IPS-18c (cell line): ENCODE measurements around the gene DCC.
"Not testable (repeated sequence)": the region's sequence is repeated elsewhere in the genome, so short reads cannot be mapped to it uniquely, and the experiment has no call there.

Source experiments
- H3K4me3 ChIP-seq: 2 replicates; pipeline ENCODE4 v1.7.0; 2013; ENCODE audit warnings: low read depth, mild to moderate bottlenecking, low read length, moderate library complexity; ENCODE audit not compliant: insufficient read depth
- H3K9me3 ChIP-seq: one replicate; pipeline ENCODE4 v1.6.1; 2013; ENCODE audit warnings: mild to moderate bottlenecking, low read length, moderate library complexity; ENCODE audit not compliant: control insufficient read depth, insufficient read depth

The DCC gene

GRCh38 chr18:53508529-53508928 is 1168.5 kb downstream of the DCC start:
- no peak overlapping the region for H3K4me3 ChIP-seq
- no peaks in the 10 kb centered on the region for H3K9me3 ChIP-seq

GRCh38 chr18:53509886-53510285 is 1169.9 kb downstream of the DCC start:
- no peaks in the 10 kb centered on the region for H3K9me3 ChIP-seq
- H3K4me3 ChIP-seq = no peak overlapping the region

- not testable (repeated sequence) for H3K4me3 ChIP-seq, H3K9me3 ChIP-seq
These were observed 1171.7 kb downstream of the DCC start for GRCh38 chr18:53511725-53512124.

GRCh38 chr18:53521068-53521467 is 1181.1 kb downstream of the DCC start:
- H3K9me3 ChIP-seq = peaks cover 4% of the 10 kb centered on the region
- no peak overlapping the region for H3K4me3 ChIP-seq

GRCh38 chr18:53526101-53526870 is 1186.3 kb downstream of the DCC start:
- Histone ChIP-seq H3K4me3 (no peak overlapping the region), H3K9me3 (peaks cover 4% of the 10 kb centered on the region)

- Histone ChIP-seq H3K9me3 (peaks cover 2% of the 10 kb centered on the region), H3K4me3 (no peak overlapping the region)
These were observed 1187.4 kb downstream of the DCC start for GRCh38 chr18:53527365-53527764.

- H3K9me3 ChIP-seq = no peaks in the 10 kb centered on the region
- no peak overlapping the region for H3K4me3 ChIP-seq
These were observed 1191.2 kb downstream of the DCC start for GRCh38 chr18:53531187-53531586.

GRCh38 chr18:53531896-53532295 is 1191.9 kb downstream of the DCC start:
- H3K9me3 ChIP-seq = no peaks in the 10 kb centered on the region

GRCh38 chr18:53534203-53534602 is 1194.2 kb downstream of the DCC start:
- H3K4me3 ChIP-seq = no peak overlapping the region
- H3K9me3 ChIP-seq = no peaks in the 10 kb centered on the region

More at GRCh38 chr18:53531896-53532295, 1191.9 kb downstream of the DCC start:
- H3K4me3 ChIP-seq = no peak overlapping the region

GRCh38 chr18:53534695-53535094 is 1194.7 kb downstream of the DCC start:
- no peaks in the 10 kb centered on the region for H3K9me3 ChIP-seq

GRCh38 chr18:53536908-53537307 is 1196.9 kb downstream of the DCC start:
- no peak overlapping the region for H3K4me3 ChIP-seq
- no peaks in the 10 kb centered on the region for H3K9me3 ChIP-seq

More at GRCh38 chr18:53534695-53535094, 1194.7 kb downstream of the DCC start:
- H3K4me3 ChIP-seq = no peak overlapping the region

- Histone ChIP-seq H3K9me3 (no peaks in the 10 kb centered on the region), H3K4me3 (no peak overlapping the region)
These were observed 1201.9 kb downstream of the DCC start for GRCh38 chr18:53541924-53542323.

- Histone ChIP-seq H3K9me3 (no peaks in the 10 kb centered on the region), H3K4me3 (no peak overlapping the region)
These were observed 1203.7 kb downstream of the DCC start for GRCh38 chr18:53543711-53544110.

GRCh38 chr18:53544917-53545316 is 1204.9 kb downstream of the DCC start:
- Histone ChIP-seq H3K4me3 (no peak overlapping the region), H3K9me3 (peaks cover under 1% of the 10 kb centered on the region)

GRCh38 chr18:53551868-53552426 is 1212.0 kb downstream of the DCC start:
- no peak overlapping the region for H3K4me3 ChIP-seq
- peaks cover 2% of the 10 kb centered on the region for H3K9me3 ChIP-seq

- peaks cover 2% of the 10 kb centered on the region for H3K9me3 ChIP-seq
- H3K4me3 ChIP-seq = no peak overlapping the region
These were observed 1213.0 kb downstream of the DCC start for GRCh38 chr18:53553030-53553429.

GRCh38 chr18:53556450-53556849 is 1216.5 kb downstream of the DCC start:
- H3K4me3 ChIP-seq = no peak overlapping the region
- no peaks in the 10 kb centered on the region for H3K9me3 ChIP-seq

- no peak overlapping the region for H3K4me3 ChIP-seq
- no peaks in the 10 kb centered on the region for H3K9me3 ChIP-seq
These were observed 1220.5 kb downstream of the DCC start for GRCh38 chr18:53560546-53560945.

GRCh38 chr18:53566626-53567025 is 1226.6 kb downstream of the DCC start:
- Histone ChIP-seq H3K9me3 (no peaks in the 10 kb centered on the region), H3K4me3 (no peak overlapping the region)
